ENCODE results near the gene ZDHHC12.
"Not testable (repeated sequence)": the region's sequence is repeated elsewhere in the genome, so short reads cannot be mapped to it uniquely, and the experiment has no call there.

ZDHHC12 gene

GRCh38 chr9:128707446-128707845 is 16.5 kb downstream of the ZDHHC12 start:
- no peak for DNase-seq

- DNase-seq, result no peak
Observed at GRCh38 chr9:128706671-128707381, 17.1 kb downstream of the ZDHHC12 start.

DNA sequence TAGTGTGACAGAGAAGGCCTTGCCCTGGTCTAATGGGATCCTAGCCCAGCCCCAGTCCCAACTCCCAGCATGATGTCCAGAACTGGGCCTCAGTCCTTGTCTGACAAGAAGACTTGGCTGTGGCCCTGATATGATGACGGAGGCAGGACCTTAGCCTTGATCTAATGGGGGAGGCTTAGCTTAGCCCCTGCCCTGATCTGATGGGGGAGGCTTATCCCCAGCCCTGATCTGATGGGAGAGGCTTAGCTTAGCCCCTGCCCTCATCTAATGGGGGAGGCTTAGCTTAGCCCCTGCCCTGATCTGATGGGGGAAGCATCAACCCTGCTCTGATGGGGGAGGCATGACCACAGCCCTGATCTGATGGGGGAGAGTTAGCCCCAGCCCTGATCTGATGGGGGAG is 17.9 kb downstream of the ZDHHC12 start:
- DNase-seq, result no peak

- no peak for DNase-seq
Observed at GRCh38 chr9:128705051-128705965, 18.6 kb downstream of the ZDHHC12 start.

- DNase-seq, result no peak
Observed at GRCh38 chr9:128704356-128704670, 19.6 kb downstream of the ZDHHC12 start.

DNA sequence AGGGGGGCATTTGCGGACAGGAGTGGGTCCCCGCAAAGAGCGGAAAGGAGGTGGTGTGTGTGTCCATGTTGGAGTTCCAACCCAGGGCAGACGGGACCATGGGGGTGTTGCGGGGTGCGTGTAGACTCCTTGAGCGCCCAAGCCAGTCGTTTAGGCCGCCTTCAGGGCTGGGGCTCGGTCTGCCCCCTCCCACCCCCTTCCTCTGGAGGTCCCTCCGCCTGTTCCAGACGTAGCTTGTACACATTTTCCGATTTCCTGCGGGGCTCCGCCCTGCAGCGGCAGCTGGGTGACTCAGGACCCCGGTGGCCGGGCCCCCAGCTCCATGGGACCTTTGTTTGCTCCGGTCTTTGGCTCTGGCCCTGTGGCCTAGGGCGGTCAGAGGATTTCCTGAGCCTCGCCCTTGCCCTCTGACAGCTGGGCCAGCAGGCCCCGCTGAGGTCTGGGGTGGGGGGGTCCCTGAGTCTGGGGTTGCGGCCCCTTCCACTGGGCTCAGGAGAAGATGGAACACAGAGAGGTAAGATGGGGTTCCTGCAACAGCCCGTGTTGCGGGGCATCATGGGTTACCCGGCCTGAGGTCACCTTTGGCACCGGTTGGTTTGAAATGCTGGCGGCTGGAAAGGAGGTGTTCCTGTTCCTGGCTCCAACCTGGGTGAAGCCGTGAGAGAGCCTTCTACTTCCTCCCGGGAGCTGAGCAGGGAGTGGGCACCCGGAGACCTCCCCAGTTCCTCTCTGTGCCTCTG is 20.1 kb downstream of the ZDHHC12 start:
- no peak for DNase-seq

DNA sequence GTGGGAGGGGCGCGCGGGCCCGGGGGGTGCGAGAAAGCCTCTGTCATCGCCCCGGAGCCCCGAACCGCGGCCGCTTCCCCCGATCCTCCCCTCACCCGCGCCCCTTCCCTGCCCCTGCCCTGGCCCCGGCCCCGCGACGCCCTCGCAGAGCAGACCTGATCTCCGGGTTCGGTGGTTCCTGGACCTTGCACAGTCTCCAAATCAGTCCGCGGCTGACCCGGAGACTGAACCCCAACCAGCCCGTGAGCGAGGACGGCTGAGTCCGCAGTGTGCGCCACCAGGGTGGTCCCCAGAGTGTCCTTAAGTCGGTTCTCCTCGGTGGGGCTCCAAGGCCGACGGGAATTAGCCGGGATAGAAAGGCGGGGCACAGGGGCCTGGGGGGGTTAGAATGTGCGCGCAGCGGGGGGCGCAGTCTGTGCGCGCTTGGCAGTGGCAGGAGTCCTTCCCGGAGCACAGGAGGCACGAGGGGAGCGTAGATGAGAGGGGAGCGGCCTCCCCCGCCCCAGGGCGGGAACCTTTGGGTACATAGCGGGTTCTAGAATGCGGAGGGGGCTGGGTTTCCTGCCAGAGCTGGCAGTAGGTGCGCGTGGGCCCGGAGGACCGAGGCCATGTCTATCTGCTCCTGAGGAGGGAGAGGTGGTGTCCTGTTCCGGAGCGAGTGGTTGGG is 20.8 kb downstream of the ZDHHC12 start:
- DNase-seq, result no peak

- DNase-seq, result peak; percentile 58
Observed at GRCh38 chr9:128702445-128702948, 21.4 kb downstream of the ZDHHC12 start, which contains the start of gene PKN3. TSS of gene PKN3 (plus strand) at chr9:128702503. CDS start at chr9:128702916, 413 bp downstream.

DNA sequence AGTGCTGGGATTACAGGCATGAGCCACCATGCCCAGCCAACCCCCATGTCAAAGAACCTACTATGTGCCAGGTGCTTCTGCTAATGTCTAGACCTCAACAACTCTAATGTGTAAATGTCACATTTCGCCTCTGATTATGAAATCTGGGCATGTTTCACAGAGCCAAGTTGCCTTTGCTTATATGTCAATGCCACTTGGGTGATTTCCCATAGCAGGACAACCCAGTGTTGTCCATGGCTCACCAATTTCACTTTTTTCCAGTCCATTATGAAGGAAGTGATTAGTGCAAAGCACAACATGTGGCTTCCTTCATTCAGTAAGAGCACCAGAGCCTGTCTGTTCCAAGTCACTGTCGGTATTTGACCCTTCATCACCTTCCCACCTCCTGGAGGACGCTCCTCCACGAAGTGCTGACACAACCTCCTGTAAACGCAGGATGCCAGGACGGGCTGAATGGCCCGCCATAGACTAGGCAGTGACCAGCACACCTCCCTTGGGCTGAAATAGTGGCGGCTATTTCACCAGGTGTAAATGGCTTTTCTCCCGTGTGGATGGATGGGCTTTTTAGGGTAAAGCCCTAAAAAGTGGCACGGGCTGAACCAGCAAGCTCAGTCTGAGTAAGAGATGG is 22.6 kb downstream of the ZDHHC12 start:
- no peak for DNase-seq

- not testable (repeated sequence) for DNase-seq
Observed at GRCh38 chr9:128699096-128699795, 24.7 kb downstream of the ZDHHC12 start.

GRCh38 chr9:128696923-128697707 is 26.8 kb downstream of the ZDHHC12 start:
- no peak for DNase-seq

- no peak for DNase-seq
Observed at GRCh38 chr9:128694344-128694743, 29.6 kb downstream of the ZDHHC12 start.

- not testable (repeated sequence) for DNase-seq
Observed at GRCh38 chr9:128693738-128694137, 30.2 kb downstream of the ZDHHC12 start.

DNA sequence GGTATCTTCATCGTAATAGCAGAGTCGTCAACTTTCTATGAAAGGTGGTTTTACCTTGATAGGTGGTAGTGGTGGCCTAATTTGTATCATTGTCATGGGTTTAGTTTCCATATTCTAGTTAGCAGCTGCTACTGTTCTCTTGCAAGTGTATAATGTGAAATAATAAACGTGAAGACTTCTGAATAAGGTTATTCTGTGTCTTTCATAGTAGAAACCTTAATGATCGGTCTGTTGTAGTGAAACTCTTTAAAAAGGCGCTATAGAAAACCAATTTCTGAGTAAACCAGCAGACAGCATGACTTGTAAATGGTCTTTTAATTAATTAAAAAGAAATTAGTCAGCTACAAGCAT is 33.3 kb downstream of the ZDHHC12 start:
- DNase-seq, result no peak

DNA sequence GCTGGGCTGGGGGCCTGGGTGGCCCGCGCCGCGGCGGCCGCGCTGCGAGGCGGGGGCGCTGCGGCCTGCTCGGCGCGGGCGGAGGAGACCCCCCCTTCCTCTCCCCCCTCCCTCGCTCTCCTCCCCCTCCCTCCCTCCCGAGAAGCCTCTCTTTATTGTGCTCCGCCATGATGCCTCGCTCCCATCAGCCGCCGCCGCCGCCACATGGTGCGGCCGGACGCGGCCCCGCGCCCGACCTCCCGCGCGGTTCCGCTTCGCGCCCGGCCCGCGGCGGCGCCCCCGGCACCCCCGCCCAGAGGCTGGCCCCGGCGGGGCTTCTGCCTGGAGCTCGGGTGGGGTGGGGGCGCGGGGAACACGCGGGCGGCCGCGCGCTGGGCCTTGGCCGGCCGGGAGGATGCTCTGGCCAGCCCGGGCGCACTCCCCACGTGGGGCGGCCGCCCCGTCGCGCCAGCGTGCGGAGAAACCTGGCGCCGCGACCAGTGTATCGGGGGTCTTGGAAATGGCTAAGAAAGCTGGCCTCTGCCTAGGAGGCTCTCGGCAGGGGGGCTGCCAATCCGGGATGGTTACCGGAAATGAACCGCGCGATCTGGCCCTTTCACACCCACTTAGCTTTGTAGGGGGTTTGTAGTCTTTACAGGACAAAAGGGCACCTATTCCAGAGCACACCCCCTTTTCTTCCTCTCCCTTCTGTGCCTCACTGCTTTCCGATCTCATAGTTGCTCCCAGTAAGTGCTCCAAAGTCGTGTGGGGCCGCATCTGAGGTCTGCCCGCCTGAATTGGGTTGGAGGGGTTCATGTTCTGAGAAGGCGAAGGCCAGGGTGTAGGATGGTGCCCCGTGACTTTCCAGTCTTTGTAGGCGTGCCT is 33.9 kb downstream of the ZDHHC12 start:
- peak; percentile 42 for DNase-seq

- peak; percentile 66 for DNase-seq
Observed at GRCh38 chr9:128689293-128689774, 34.6 kb downstream of the ZDHHC12 start.

DNA sequence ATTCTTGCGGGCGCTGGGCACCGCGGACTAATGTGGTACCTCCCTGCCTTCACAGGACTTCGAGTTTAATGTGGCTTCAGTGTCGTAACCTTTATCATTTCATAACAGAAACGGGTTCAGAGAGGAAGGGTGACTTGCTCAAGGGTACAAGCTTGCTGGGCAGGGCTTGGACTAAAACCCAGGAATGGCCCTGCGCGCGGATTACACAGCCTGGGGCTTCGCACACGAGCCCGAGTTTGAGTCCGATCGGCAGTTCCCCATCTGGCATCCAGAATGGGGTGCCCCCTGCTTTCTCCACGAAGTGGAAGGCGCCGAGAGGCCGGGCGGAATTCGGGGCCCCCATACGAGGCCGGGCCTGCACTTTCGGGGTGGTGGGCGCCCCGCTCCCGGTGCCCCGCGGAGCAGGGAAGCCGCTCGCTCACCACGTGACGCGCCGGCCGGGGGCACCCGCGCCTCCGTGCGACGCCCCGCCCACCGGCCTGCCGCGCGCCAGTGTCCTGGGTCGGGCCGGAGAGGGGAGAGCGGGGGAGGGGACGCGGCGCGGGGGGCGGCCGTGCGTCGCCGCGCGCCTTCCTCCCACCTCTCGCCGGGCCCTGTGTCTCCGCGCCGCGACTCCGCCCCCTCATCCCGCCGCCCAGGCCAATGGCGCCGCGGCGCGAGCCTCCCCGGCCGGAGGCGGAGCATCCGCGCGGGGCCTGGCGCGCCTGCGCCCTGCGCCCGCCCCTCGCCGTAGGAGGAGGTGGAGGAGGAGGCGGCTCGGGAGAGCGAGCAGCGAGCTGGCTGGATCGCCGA is 35.2 kb downstream of the ZDHHC12 start, which contains the start of gene SET:
Gene SET (plus strand): TSS at position 722 of the 792 bp plus-strand sequence. CDS start 361 bp downstream, outside the sequence.
- DNase-seq, result peak; percentile 93

DNA sequence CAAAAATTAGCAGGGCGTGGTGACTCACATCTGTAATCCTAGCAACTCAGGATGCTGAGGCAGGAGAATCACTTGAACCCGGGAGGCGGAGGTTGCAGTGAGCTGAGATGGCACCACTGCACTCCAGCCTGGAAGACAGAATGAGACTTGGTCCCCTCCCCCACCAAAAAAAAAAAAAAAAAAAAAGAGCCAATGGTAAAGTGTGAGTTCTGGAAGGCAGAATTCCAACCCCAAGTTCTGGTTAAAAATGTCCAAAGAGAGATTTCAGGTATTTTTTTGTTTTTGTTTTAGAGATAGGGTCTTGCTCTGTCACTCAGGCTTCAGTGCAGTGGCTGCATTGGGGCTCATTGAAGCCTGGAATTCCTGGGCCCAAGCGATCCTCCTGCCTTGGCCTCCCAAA is 36.5 kb downstream of the ZDHHC12 start:
- no peak for DNase-seq

All from activated gamma-delta T cell (primary cell).